ENCODE measurements around the gene TTC22.

The TTC22 gene

GRCh38 chr1:54745274-54745673 is 55.8 kb downstream of the TTC22 start:
- DNase-seq = no peak

GRCh38 chr1:54744696-54745095 is 56.4 kb downstream of the TTC22 start:
- no peak for DNase-seq

DNA sequence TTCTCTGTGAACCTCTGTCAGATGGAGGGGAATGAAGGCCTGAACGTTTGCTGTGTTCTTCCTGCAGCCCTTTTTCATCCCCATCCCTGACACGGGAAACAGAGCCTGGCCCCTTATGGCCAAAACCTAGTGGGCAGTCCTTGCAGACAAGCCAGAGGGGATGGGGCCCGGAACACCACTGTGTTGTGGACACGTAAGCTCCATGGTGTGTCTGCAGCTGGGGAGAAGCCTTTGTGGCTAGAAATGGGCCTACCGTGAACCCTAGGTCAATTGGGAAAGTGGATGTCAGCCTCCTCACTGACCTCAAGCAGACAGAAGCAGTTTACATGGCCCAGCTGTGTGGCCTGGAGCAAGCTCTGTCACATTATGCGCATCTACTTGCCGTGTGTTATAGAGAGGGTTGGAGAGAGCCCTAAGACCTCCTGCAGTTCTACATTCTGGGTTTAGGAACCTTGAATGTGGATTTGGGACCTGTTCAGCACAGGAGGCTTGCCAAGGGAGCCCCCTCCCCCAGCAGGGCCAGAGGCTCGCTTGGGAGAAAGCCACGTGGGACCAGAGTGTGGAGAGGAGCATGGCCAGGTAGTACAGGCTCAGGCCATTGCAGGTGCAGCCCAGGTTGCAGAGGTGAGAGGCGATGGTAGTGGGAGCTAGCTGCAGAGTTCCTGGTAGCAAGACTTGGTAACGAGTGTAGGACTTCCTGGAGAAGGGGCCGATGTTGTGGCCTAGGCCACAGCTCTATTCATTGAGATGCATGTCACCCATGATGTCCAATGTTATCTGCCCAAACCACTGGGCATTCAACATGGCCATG is 57.5 kb downstream of the TTC22 start:
- no peak for DNase-seq

- DNase-seq = no peak
Measured at GRCh38 chr1:54742282-54742681, 58.8 kb downstream of the TTC22 start.

GRCh38 chr1:54741531-54741930 is 59.6 kb downstream of the TTC22 start:
- DNase-seq = no peak

DNA sequence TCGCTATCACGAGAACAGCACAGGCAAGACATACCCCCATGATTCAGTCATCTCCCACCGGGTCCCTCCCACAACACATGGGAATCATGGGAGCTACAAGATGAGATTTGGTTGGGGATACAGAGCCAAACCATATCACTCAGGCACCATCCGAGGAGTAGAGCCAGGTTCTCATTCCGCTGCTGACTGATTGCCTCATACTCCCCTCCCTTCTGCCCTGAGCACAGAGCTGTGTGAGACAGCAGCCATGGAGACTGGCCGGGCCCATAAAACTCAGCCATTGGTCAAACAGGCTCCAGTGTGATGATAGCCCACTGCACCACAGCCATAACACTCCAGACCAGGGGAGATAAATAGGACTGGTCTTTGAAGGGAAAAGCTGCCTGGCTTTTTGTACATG is 62.9 kb downstream of the TTC22 start:
- no peak for DNase-seq

DNA sequence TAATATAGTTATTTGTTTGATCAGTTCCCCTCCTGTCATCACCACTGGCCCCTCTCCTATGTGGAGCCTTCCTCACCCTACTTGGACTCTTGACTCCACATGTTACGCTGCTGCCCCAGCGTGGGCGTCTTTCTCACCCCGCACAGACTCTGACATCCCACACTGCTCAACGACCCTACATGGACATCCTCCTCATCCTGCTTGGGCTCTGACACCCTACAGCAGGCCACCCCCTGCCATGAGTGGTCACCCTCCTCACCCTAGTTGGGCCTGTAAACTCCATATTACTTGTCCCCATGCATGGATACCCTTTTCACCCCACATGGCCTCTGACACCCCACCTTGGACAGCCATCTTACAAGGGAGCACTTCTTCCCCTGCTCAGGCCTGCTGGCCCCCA is 64.4 kb downstream of the TTC22 start:
- DNase-seq = no peak
